Cardiac fibroblast (primary cell): ENCODE measurements around the gene PPP4R3B.

Experiments used
- DNase-seq, 2 donors: peaks; one replicate each; pipeline versions ENCODE4 v3.0.0 to v3.0.0-alpha.2; 2010; ENCODE audit warnings: low read depth in 2 of 2
- H3K4me3 ChIP-seq, 2 donors: replicated peaks in 1 of 2; 1 replicate in 1 of 2; 2 replicates in 1 of 2; pipeline ENCODE4 v1.5.1; 2011; ENCODE audit warnings: low read depth in 2 of 2, low read length in 2 of 2, mild to moderate bottlenecking in 2 of 2, moderate library complexity in 1 of 2
- TF ChIP-seq, protein P1 (sequence below): IDR thresholded peaks from one replicate; pipeline ENCODE4 v1.5.1; 2011; ENCODE audit warnings: low read depth, mild to moderate bottlenecking, low read length, inconsistent platforms

The PPP4R3B gene

DNA sequence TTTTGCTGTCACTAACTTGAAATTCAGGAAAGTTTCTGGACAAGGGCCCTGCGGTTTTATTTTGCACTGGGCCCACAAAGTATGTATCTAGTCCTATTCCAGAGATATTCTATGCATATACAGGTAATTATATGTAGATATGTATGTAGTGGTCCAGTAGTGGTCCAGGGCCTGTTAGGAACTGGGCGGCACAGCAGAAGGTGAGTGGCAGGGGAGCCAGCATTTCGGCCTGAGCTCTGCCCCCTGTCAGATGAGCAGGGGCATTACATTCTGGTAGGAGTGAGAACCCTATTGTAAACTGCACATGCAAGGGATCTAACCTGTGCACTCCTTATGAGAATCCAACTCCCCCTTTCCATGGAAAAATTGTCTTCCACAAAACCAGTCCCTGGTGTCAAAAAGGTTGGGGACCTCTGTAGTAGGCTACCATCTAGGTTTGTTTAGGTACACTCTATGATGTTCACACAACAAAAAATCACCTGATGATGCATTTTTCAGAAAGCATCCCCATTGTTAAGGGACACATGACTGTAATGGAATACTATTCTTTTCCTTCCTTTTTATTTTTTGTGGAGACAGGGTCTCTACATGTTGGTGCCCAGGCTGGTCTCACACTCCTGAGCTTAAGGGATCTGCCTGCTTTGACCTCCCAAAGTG, 2.8 kb upstream of the PPP4R3B start:
- DNase-seq = peak; percentile 16 to 20
- TF ChIP-seq, protein P1, sequence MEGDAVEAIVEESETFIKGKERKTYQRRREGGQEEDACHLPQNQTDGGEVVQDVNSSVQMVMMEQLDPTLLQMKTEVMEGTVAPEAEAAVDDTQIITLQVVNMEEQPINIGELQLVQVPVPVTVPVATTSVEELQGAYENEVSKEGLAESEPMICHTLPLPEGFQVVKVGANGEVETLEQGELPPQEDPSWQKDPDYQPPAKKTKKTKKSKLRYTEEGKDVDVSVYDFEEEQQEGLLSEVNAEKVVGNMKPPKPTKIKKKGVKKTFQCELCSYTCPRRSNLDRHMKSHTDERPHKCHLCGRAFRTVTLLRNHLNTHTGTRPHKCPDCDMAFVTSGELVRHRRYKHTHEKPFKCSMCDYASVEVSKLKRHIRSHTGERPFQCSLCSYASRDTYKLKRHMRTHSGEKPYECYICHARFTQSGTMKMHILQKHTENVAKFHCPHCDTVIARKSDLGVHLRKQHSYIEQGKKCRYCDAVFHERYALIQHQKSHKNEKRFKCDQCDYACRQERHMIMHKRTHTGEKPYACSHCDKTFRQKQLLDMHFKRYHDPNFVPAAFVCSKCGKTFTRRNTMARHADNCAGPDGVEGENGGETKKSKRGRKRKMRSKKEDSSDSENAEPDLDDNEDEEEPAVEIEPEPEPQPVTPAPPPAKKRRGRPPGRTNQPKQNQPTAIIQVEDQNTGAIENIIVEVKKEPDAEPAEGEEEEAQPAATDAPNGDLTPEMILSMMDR = peak; percentile 58
- H3K4me3 ChIP-seq = no peak overlapping the region

DNA sequence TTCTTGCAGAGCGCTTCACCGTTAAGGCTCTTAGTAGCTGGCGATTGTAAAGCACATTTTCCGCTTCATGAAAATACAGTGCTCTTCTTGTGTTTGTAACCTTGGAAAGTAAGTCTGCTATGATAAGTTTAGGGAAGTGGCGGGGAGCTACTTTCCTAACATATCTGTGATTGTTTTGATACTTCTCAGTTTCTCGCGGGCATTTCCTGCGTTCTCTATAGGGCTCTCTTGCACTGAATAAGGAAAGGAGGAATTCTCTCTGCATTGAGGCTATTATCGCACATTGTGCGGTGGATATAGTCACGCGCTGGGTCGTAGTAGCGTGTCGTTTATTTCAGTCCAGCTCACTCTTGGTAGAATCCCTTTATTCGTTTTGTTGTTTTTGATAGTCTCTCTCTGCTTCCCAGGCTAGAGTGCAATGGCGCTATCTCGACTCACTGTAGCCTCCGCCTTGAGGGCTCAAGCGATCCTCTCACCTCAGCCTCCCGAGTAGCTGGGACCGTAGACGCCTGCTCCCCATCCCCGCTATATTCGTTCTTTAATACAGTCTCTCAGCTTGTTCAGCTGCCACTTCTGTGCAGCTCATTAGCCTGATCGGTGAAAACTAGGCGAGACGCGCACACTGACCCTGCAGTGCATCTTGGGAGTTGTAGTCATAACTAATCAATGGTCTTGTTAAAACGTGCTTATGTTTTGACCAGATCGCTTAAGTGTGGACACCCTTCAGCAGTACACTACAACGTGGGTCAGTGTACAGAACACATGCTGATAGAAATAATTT, 1.0 kb upstream of the PPP4R3B start:
- DNase-seq = peak; percentile 58 to 63
- TF ChIP-seq, protein P1 = no peak
- peak overlapping the region; percentile 77 to 80 for H3K4me3 ChIP-seq

DNA sequence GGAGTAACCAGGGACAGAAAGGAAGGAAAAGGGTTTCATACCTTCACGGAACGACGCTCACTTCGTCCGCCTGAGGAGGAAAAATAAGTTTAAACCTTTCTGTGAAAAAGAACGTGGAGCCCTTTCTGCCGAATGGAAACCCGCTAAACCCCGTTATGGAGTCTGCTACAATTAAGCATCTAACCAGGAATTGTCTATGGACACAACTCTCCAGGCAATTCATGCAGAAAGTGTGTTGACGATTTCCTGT, 528 bp upstream of the PPP4R3B start:
- TF ChIP-seq, protein P1 = no peak
- H3K4me3 ChIP-seq = peak overlapping the region; percentile 77 to 80
- no peak for DNase-seq

DNA sequence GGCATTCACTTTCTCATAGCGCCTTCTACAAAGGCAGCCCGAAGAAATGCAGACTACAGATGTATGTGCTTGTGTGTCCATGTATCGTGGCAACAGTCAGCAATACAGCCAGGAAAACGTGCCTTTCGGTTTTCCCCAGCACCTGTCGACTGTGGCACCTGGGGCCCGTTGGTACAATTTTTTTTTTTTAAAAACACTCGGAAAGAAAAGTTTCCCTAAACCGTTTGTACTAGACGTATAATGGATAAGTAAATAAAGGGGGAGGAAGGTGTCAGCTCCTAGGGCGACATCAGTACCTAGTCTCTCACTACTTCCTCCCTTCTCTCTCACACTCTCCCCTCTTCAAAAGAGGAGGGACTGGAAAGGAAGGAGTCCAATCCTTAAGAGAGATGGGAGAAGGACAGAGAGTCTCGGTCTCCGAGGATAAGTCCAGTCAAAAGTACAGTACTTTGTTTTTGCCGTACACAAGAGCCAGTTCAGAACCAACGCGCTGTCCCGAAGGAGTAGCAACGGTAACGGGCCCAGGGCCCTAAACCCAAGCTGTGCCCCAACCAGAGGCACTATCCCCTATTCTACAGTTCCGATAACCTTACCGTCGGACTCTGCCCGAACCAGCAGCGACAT, 759 bp downstream of the PPP4R3B start:
- DNase-seq = peak; percentile 70 to 73
- TF ChIP-seq, protein P1 = no peak

DNA sequence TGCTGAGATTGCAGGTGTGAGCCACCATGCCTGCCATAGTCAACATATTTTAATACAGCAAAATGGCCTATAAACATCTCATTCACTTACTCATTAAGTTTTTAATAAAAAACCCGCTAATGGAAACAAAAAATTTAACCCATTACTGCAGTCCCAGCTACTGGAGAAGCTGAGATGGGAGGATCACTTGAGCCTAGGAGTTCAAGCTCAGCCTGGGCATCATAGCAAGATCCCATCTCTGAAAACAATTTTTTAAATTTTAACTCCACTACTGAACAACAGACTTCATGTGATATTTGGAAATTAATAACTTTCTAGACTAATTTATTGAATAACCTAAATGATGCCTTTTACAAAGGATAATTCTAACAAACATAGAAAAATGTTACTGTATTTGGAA, 5.4 kb downstream of the PPP4R3B start:
- no peak for DNase-seq
- TF ChIP-seq, protein P1 = no peak
- H3K4me3 ChIP-seq = no peak overlapping the region

More for the DNA sequence above, 759 bp downstream of the PPP4R3B start:
- peak overlapping the region; percentile 74 to 98 for H3K4me3 ChIP-seq

DNA sequence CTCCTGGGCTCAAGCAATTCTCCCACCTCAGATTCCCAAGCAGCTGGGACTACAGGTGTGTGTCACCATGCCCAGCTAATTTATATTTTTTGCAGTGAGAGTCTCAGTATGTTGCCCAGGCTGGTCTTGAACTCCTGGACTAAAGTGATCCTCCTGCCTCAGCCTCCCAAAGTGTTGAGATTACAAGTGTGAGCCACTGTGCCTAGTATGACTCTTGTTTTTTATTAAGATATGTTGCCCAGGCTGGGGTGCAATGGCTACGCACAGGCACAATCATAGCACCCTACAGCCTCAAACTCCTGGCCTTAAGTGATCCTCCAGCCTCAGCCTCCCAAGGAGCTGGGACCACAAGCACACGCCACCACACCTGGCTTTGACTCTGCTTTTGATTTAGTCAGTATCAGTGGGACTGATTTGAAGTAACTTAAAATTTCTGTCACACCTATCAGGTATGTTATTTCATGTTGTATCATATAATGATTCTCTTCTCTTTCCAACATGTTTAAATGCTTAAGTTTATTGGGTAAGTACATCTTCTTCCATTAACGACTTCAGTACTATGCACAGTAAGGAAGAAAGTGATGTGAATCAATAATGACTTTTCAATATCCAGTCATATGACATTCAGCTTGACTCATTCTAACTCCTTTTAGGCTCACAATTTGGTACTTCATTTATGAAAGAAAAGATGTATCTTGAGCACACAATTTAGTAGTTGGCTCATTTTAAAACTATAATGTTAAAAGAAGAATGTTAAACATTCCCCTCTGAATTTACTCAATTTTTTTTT, 6.3 kb downstream of the PPP4R3B start:
- TF ChIP-seq, protein P1 = no peak
- no peak overlapping the region for H3K4me3 ChIP-seq
- DNase-seq = no peak
